ENCODE data around the gene FOXE3.

GRCh38 chr1:47435506-47436303, 19.6 kb downstream of the FOXE3 start:
- TF ChIP-seq CTCF (conservative IDR thresholded peaks at IDR 0.05; ENCODE audit: low read depth, low read length): no peak
- TF ChIP-seq EZH2 (IDR thresholded peaks at IDR 0.05; ENCODE audit: low read length, unreplicated experiment): no peak

Data from PC-3 (cell line).